ENCODE measurements around the gene SHISA8.

GRCh38 chr22:41915035-41915785 lies at the start of gene SHISA8:
- TF ChIP-seq, protein P1, sequence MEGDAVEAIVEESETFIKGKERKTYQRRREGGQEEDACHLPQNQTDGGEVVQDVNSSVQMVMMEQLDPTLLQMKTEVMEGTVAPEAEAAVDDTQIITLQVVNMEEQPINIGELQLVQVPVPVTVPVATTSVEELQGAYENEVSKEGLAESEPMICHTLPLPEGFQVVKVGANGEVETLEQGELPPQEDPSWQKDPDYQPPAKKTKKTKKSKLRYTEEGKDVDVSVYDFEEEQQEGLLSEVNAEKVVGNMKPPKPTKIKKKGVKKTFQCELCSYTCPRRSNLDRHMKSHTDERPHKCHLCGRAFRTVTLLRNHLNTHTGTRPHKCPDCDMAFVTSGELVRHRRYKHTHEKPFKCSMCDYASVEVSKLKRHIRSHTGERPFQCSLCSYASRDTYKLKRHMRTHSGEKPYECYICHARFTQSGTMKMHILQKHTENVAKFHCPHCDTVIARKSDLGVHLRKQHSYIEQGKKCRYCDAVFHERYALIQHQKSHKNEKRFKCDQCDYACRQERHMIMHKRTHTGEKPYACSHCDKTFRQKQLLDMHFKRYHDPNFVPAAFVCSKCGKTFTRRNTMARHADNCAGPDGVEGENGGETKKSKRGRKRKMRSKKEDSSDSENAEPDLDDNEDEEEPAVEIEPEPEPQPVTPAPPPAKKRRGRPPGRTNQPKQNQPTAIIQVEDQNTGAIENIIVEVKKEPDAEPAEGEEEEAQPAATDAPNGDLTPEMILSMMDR (IDR thresholded peaks at IDR 0.05) = no peak
- TF ChIP-seq POLR2A (IDR thresholded peaks at IDR 0.05) (no peak), POLR2AphosphoS5 (IDR thresholded peaks at IDR 0.05) (no peak), EP300 (IDR thresholded peaks at IDR 0.05) (no peak)

Measured in upper lobe of left lung (tissue), 4 donors.